Measurements from ENCODE around the gene PDCD7.
"Not testable (repeated sequence)": the region's sequence is repeated elsewhere in the genome, so short reads cannot be mapped to it uniquely, and the experiment has no call there.

PDCD7 gene

GRCh38 chr15:65101411-65101890 is 32.2 kb downstream of the PDCD7 start:
- no peak for TF ChIP-seq SPI1 (IDR thresholded peaks at IDR 0.05; ENCODE audit: low read depth, low read length)
- TF ChIP-seq POU2F2 (IDR thresholded peaks at IDR 0.05; ENCODE audit: low read depth, low read length): no peak
- no peak for TF ChIP-seq POLR2A (IDR thresholded peaks at IDR 0.05; ENCODE audit: low read depth, low read length)
- TF ChIP-seq PAX5 (IDR thresholded peaks at IDR 0.05; ENCODE audit: insufficient read depth, low read length, severe bottlenecking): no peak
- TF ChIP-seq POLR2AphosphoS5 (IDR thresholded peaks at IDR 0.05; ENCODE audit: low read depth, low read length): no peak
- DNase-seq (ENCODE audit: insufficient read length, low spot score) (peak; percentile 63), FAIRE-seq (peak; percentile 72)

GRCh38 chr15:65100442-65100841 is 33.2 kb downstream of the PDCD7 start:
- no peak for DNase-seq (ENCODE audit: insufficient read length, low spot score)
- TF ChIP-seq POU2F2 (IDR thresholded peaks at IDR 0.05; ENCODE audit: low read depth, low read length) (no peak), SPI1 (IDR thresholded peaks at IDR 0.05; ENCODE audit: low read depth, low read length) (no peak), POLR2AphosphoS5 (IDR thresholded peaks at IDR 0.05; ENCODE audit: low read depth, low read length) (no peak), POLR2A (IDR thresholded peaks at IDR 0.05; ENCODE audit: low read depth, low read length) (no peak), PAX5 (IDR thresholded peaks at IDR 0.05; ENCODE audit: insufficient read depth, low read length, severe bottlenecking) (no peak), TAF1 (IDR thresholded peaks at IDR 0.05; ENCODE audit: low read depth, low read length) (no peak)

GRCh38 chr15:65099801-65100200 is 33.8 kb downstream of the PDCD7 start:
- not testable (repeated sequence) for DNase-seq (ENCODE audit: insufficient read length, low spot score)

More at GRCh38 chr15:65100442-65100841, 33.2 kb downstream of the PDCD7 start:
- no peak for FAIRE-seq

GRCh38 chr15:65099336-65099735 is 34.3 kb downstream of the PDCD7 start:
- DNase-seq (ENCODE audit: insufficient read length, low spot score): no peak
- no peak for FAIRE-seq
- TF ChIP-seq PAX5 (IDR thresholded peaks at IDR 0.05; ENCODE audit: insufficient read depth, low read length, severe bottlenecking) (no peak), POLR2A (IDR thresholded peaks at IDR 0.05; ENCODE audit: low read depth, low read length) (no peak), TAF1 (IDR thresholded peaks at IDR 0.05; ENCODE audit: low read depth, low read length) (no peak)

More at GRCh38 chr15:65099801-65100200, 33.8 kb downstream of the PDCD7 start:
- FAIRE-seq: not testable (repeated sequence)

GRCh38 chr15:65097651-65098263 is 35.9 kb downstream of the PDCD7 start:
- DNase-seq (ENCODE audit: insufficient read length, low spot score) (no peak), FAIRE-seq (no peak)
- TF ChIP-seq SPI1 (IDR thresholded peaks at IDR 0.05; ENCODE audit: low read depth, low read length) (no peak), TAF1 (IDR thresholded peaks at IDR 0.05; ENCODE audit: low read depth, low read length) (no peak), PAX5 (IDR thresholded peaks at IDR 0.05; ENCODE audit: insufficient read depth, low read length, severe bottlenecking) (no peak), POLR2A (IDR thresholded peaks at IDR 0.05; ENCODE audit: low read depth, low read length) (no peak), POLR2AphosphoS5 (IDR thresholded peaks at IDR 0.05; ENCODE audit: low read depth, low read length) (no peak), POU2F2 (IDR thresholded peaks at IDR 0.05; ENCODE audit: low read depth, low read length) (no peak)

- FAIRE-seq (no peak), DNase-seq (ENCODE audit: insufficient read length, low spot score) (no peak)
- TF ChIP-seq POLR2A (IDR thresholded peaks at IDR 0.05; ENCODE audit: low read depth, low read length): no peak
- TF ChIP-seq PAX5 (IDR thresholded peaks at IDR 0.05; ENCODE audit: insufficient read depth, low read length, severe bottlenecking): no peak
- no peak for TF ChIP-seq SPI1 (IDR thresholded peaks at IDR 0.05; ENCODE audit: low read depth, low read length)
- no peak for TF ChIP-seq POLR2AphosphoS5 (IDR thresholded peaks at IDR 0.05; ENCODE audit: low read depth, low read length)
- TF ChIP-seq POU2F2 (IDR thresholded peaks at IDR 0.05; ENCODE audit: low read depth, low read length): no peak
- TF ChIP-seq TAF1 (IDR thresholded peaks at IDR 0.05; ENCODE audit: low read depth, low read length): no peak
Observed at GRCh38 chr15:65096481-65097385, 36.9 kb downstream of the PDCD7 start.

GRCh38 chr15:65095747-65096104 is 37.9 kb downstream of the PDCD7 start:
- FAIRE-seq (no peak), DNase-seq (ENCODE audit: insufficient read length, low spot score) (no peak)
- TF ChIP-seq TAF1 (IDR thresholded peaks at IDR 0.05; ENCODE audit: low read depth, low read length) (no peak), POLR2A (IDR thresholded peaks at IDR 0.05; ENCODE audit: low read depth, low read length) (no peak), POU2F2 (IDR thresholded peaks at IDR 0.05; ENCODE audit: low read depth, low read length) (no peak), POLR2AphosphoS5 (IDR thresholded peaks at IDR 0.05; ENCODE audit: low read depth, low read length) (no peak), PAX5 (IDR thresholded peaks at IDR 0.05; ENCODE audit: insufficient read depth, low read length, severe bottlenecking) (no peak), SPI1 (IDR thresholded peaks at IDR 0.05; ENCODE audit: low read depth, low read length) (no peak)

- DNase-seq (ENCODE audit: insufficient read length, low spot score) (no peak), FAIRE-seq (no peak)
- TF ChIP-seq POU2F2 (IDR thresholded peaks at IDR 0.05; ENCODE audit: low read depth, low read length) (no peak), POLR2A (IDR thresholded peaks at IDR 0.05; ENCODE audit: low read depth, low read length) (no peak), PAX5 (IDR thresholded peaks at IDR 0.05; ENCODE audit: insufficient read depth, low read length, severe bottlenecking) (no peak), TAF1 (IDR thresholded peaks at IDR 0.05; ENCODE audit: low read depth, low read length) (no peak), SPI1 (IDR thresholded peaks at IDR 0.05; ENCODE audit: low read depth, low read length) (no peak), POLR2AphosphoS5 (IDR thresholded peaks at IDR 0.05; ENCODE audit: low read depth, low read length) (no peak)
Observed at GRCh38 chr15:65095011-65095746, 38.4 kb downstream of the PDCD7 start.

- no peak for DNase-seq (ENCODE audit: insufficient read length, low spot score)
- FAIRE-seq: no peak
- TF ChIP-seq PAX5 (IDR thresholded peaks at IDR 0.05; ENCODE audit: insufficient read depth, low read length, severe bottlenecking): no peak
- no peak for TF ChIP-seq POU2F2 (IDR thresholded peaks at IDR 0.05; ENCODE audit: low read depth, low read length)
- no peak for TF ChIP-seq POLR2AphosphoS5 (IDR thresholded peaks at IDR 0.05; ENCODE audit: low read depth, low read length)
Observed at GRCh38 chr15:65094294-65094995, 39.2 kb downstream of the PDCD7 start.

GRCh38 chr15:65093793-65094170 is 39.8 kb downstream of the PDCD7 start:
- DNase-seq (ENCODE audit: insufficient read length, low spot score): not testable (repeated sequence)

More at GRCh38 chr15:65093793-65094170, 39.8 kb downstream of the PDCD7 start:
- FAIRE-seq: not testable (repeated sequence)

Data from GM12891 (cell line).